GM10248 (cell line): ENCODE measurements around the gene ZNF492.
"Not testable (repeated sequence)": the region's sequence is repeated elsewhere in the genome, so short reads cannot be mapped to it uniquely, and the experiment has no call there.

Experiments
- CTCF ChIA-PET: fragments of 300-600 bp; sonication (Branson Sonifier 250); formaldehyde crosslinking; extraction: SDS; loops from one replicate; lab custom pipeline; 2021; ENCODE audit warnings: antibody characterized with exemption; lab: Yijun Ruan, JAX
- POLR2A ChIA-PET: fragments of 350-650 bp; sonication (Branson Sonifier 250); formaldehyde crosslinking; extraction: SDS; loops from one replicate; lab custom pipeline; 2020; ENCODE audit warnings: antibody characterized with exemption; lab: Yijun Ruan, JAX
- DNase-seq: peaks from one replicate; pipeline ENCODE4 v3.0.0; 2012; ENCODE audit errors: extremely low spot score
- CTCF ChIP-seq: IDR thresholded peaks from 2 replicates; pipeline ENCODE4 v1.5.1; 2012; ENCODE audit warnings: mild to moderate bottlenecking, low read depth; ENCODE audit errors: extremely low read depth, missing control alignments, control extremely low read depth

The ZNF492 gene

GRCh38 chr19:22633706-22634449 is at the start of gene ZNF492:
TSS of gene ZNF492 (plus strand) at chr19:22634324. CDS start at chr19:22653400, 19,076 bp downstream.
- peak; percentile 49 for DNase-seq
- POLR2A ChIA-PET, CTCF ChIA-PET: not testable (repeated sequence)

- no peak for TF ChIP-seq CTCF
- ChIA-PET POLR2A (no interaction called here), CTCF (no interaction called here)
- DNase-seq, result no peak
Measured at GRCh38 chr19:22595422-22595821, 38.7 kb upstream of the ZNF492 start.

GRCh38 chr19:22595918-22596341 is 38.2 kb upstream of the ZNF492 start:
- no peak for TF ChIP-seq CTCF
- CTCF ChIA-PET, result no interaction called here
- POLR2A ChIA-PET, result no interaction called here
- no peak for DNase-seq

GRCh38 chr19:22600690-22601648 is 33.2 kb upstream of the ZNF492 start:
- ChIA-PET CTCF (interaction anchor here (1.1 kb wide), 1 partner anchor 9 kb away, joined by 3 read pairs; no protein-coding TSS in a partner anchor), POLR2A (no interaction called here)
- DNase-seq, result no peak
- TF ChIP-seq CTCF, result no peak

GRCh38 chr19:22601906-22602630 is 32.1 kb upstream of the ZNF492 start:
- no peak for TF ChIP-seq CTCF
- DNase-seq, result no peak
- ChIA-PET POLR2A (no interaction called here), CTCF (no interaction called here)

GRCh38 chr19:22602631-22603272 is 31.4 kb upstream of the ZNF492 start:
- POLR2A ChIA-PET, result no interaction called here
- DNase-seq, result no peak
- CTCF ChIA-PET, result no interaction called here
- TF ChIP-seq CTCF, result no peak
